Measurements from ENCODE around the gene CDKN3.
"Not testable (repeated sequence)": the region's sequence is repeated elsewhere in the genome, so short reads cannot be mapped to it uniquely, and the experiment has no call there.

- not testable (repeated sequence) for TF ChIP-seq CTCF (IDR thresholded peaks at IDR 0.05; ENCODE audit: insufficient read depth, low read length); GABPA (IDR thresholded peaks at IDR 0.05; ENCODE audit: low read depth)
Observed at GRCh38 chr14:54392986-54393884, 3.6 kb upstream of the CDKN3 start.

Data from HL-60 (cell line).